Skeletal muscle tissue (tissue), 4 donors: ENCODE results near the gene IL5RA. TPM values are rescaled to one million over a fixed set of nuclear protein-coding genes. Genes with fewer than 3 reads are reported as not detected.

Experiments
- H3K27ac ChIP-seq: one replicate; pipeline ENCODE4 v1.7.0; 2013; ENCODE audit warnings: mild to moderate bottlenecking, low read depth, low read length, inconsistent platforms
- H3K27me3 ChIP-seq, 3 donors: one replicate each; pipeline ENCODE4 v1.7.0; 2013; ENCODE audit warnings: low read length in 3 of 3; ENCODE audit not compliant: control insufficient read depth in 3 of 3, insufficient read depth in 3 of 3
- H3K36me3 ChIP-seq, 3 donors: one replicate each; pipeline ENCODE4 v1.7.0; 2013; ENCODE audit warnings: low read length in 3 of 3; ENCODE audit not compliant: control insufficient read depth in 3 of 3, insufficient read depth in 3 of 3
- H3K4me1 ChIP-seq, 3 donors: one replicate each; pipeline ENCODE4 v1.7.0; 2013; ENCODE audit warnings: low read length in 3 of 3, mild to moderate bottlenecking in 3 of 3; ENCODE audit not compliant: control insufficient read depth in 3 of 3, insufficient read depth in 3 of 3
- H3K4me3 ChIP-seq, 3 donors: one replicate each; pipeline ENCODE4 v1.7.0; 2013; ENCODE audit warnings: low read length in 3 of 3
- H3K9ac ChIP-seq, 3 donors: one replicate each; pipeline ENCODE4 v1.7.0; 2013; ENCODE audit warnings: low read length in 3 of 3, mild to moderate bottlenecking in 3 of 3, moderate library complexity in 2 of 3, low read depth in 1 of 3
- H3K9me3 ChIP-seq, 3 donors: one replicate each; pipeline ENCODE4 v1.7.0; 2013; ENCODE audit warnings: low read length in 3 of 3; ENCODE audit not compliant: control insufficient read depth in 3 of 3
- total RNA-seq: library from RNA; depleted of rRNA; stranded (reverse); fragments of >200 nt; gene quantifications from one replicate; pipeline ENCODE4 v1.2.3, GENCODE V29; 2014
- donor health status: Osteomylitis.

The IL5RA gene
- total RNA-seq, 1 donor from 2014 or later = not detected

DNA sequence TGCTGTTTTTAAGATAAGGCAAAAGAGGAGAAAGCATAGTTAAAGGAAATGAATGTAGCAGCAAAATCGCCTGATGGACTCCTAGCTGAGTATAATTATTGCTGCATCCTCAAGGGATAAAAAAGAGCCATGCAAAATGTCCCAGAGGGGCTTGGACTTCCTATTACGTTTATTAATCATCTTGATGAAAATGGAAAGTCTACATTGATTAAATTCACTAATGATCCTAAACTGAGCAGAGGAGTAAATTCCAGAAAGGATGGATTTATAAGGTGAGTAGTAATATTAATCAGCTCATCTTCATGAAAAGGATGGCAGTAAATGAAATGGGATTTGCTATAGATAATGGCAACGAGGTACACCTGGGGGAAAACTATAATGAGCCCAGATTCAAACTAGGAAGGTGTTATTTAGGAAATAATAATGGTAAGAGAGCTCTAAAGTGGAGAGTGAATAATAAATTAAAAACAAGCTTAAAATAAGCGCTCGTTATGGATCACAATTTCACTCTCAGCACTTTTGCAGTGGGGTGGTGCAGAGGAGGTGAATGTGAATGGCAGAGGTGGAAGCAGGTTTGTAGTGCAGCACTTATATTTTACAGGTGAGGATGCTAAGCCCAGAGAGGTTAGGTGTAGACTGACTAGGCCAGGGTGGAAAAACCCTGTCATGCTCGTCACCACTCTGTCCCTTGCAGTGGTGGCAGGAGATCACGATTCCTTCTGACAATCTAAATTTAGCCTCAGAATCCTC, 22.3 kb downstream of the IL5RA start:
- no peak overlapping the region for H3K9ac ChIP-seq
- H3K9me3 ChIP-seq = no peaks in the 10 kb centered on the region
- no peak overlapping the region for H3K27ac ChIP-seq
- H3K27me3 ChIP-seq = no peaks in the 10 kb centered on the region
- no peaks in the 10 kb centered on the region for H3K36me3 ChIP-seq
- H3K4me1 ChIP-seq = peaks cover 0 to 3% (median 0%) of the 10 kb centered on the region in 3 donors
- no peak overlapping the region for H3K4me3 ChIP-seq

DNA sequence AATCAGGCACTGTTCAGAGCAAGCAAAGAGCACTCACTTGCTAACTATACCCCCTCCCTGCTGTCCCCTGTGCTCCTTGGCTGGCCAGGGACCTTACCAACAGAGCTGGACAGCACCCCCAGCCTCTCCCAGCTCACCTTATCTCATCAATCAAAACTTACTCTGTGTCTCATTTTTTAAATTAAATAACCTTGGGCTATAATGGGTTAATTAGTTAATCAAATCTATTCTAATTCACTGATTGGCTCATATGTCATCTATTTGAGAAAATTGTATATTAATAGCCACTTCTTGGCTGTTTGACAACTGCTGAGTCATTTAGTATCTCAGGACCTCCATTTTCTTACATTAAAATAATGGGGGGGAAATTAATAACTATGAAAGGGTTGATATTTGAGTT, 22.9 kb downstream of the IL5RA start:
- no peaks in the 10 kb centered on the region for H3K36me3 ChIP-seq
- H3K4me1 ChIP-seq = peaks cover 0 to 3% (median 0%) of the 10 kb centered on the region in 3 donors
- H3K9ac ChIP-seq = no peak overlapping the region
- no peaks in the 10 kb centered on the region for H3K9me3 ChIP-seq
- H3K27ac ChIP-seq = no peak overlapping the region
- H3K27me3 ChIP-seq = no peaks in the 10 kb centered on the region
- H3K4me3 ChIP-seq = no peak overlapping the region

DNA sequence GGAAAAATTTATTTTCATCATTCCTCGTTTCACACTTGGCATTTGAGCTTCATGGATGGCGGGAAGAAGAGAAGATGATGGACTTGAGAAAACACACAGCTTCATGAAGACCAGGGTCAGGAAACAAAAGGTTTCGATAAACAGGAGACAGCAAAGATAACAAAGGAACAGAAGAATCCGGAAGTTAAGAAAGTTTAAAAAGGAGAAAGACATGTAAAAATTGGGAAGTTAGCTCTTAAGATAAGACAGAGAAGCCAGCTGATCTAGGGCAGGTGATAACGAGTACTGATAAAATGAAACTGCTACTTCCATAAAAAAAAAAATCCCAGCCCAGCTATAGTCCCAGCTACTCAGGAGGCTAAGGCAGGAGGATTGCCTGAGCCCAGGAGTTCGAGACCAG, 23.9 kb downstream of the IL5RA start:
- Histone ChIP-seq H3K36me3 (no peaks in the 10 kb centered on the region), H3K9me3 (no peaks in the 10 kb centered on the region), H3K4me1 (peaks cover 0 to 3% (median 0%) of the 10 kb centered on the region in 3 donors), H3K9ac (no peak overlapping the region), H3K27ac (no peak overlapping the region), H3K27me3 (no peaks in the 10 kb centered on the region), H3K4me3 (no peak overlapping the region)

DNA sequence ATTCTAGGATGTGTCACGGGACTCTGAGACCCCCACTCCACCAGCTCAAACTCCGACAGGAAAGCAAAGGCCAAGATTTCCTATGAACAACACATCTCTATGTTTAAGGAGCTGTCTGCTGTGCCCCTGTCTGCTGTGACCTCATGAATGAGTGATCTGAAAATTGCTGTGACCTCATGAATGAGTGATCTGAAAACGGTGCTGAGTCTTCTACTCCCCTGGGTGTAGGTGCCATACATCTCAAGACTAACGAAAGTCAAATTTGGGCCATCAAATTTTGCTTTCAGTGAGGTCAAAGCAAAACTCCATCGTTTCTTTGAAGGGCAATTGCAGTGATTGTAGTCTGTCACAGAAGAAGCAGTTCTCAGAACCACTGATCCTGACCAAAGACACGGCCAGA, 24.4 kb downstream of the IL5RA start:
- Histone ChIP-seq H3K4me3 (no peak overlapping the region), H3K4me1 (peaks cover 0 to 3% (median 0%) of the 10 kb centered on the region in 3 donors), H3K9me3 (no peaks in the 10 kb centered on the region), H3K27me3 (no peaks in the 10 kb centered on the region), H3K36me3 (no peaks in the 10 kb centered on the region), H3K9ac (no peak overlapping the region), H3K27ac (no peak overlapping the region)

DNA sequence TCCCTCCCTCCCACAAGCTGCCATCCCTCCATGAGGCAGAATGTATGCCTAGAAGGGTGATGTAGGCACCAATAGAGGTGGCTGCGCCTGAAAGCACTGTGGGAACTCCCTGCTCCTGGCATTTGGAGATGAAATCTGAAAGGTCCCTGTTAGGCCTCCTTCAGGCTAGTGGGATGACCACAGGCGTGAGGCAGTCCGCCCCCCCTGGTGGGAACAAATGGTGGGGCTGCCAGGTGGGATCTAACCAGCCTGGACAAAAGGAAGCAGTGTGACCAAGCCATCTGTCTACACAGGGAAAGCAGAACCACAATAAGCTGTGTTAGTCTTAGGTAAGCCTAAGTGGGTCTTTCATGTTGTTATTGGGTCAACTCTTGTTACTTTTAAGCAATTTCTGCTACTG, 25.3 kb downstream of the IL5RA start:
- Histone ChIP-seq H3K27me3 (no peaks in the 10 kb centered on the region), H3K9me3 (no peaks in the 10 kb centered on the region), H3K36me3 (no peaks in the 10 kb centered on the region), H3K4me3 (no peak overlapping the region), H3K9ac (no peak overlapping the region), H3K27ac (no peak overlapping the region), H3K4me1 (peaks cover 0 to 3% (median 0%) of the 10 kb centered on the region in 3 donors)

DNA sequence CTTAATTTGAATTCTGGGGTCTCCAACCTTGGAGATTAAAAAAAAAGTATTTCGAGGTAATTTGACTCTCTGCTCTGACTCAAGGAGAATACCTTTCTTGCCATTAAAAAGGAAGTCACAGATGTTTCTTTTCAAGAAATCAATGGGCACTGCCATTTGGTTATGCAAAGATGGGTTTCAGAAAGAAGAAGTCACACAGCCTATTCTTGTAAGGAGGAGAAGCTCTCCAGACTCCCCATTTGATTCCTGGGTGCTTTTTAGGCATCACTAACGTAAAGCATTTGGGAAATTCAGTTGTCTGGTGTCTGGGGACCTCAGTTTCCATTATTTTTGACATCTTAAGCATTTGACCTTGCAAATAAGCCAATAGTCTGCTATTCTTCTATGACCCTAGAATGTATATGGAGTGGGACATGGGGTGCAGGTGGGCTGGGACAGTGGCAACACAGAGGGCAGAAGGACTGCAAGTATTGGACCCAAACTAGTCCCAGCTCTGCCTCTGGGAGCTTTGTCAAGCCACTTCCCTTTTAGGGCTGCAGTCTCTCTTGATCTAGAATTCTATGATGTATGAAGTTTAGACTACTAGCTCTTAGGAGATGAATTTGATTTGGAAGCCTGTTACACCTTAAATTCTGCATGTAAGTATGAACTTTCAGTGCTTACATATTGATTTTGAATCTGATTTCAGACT, 27.8 kb downstream of the IL5RA start:
- Histone ChIP-seq H3K9ac (no peak overlapping the region), H3K27ac (no peak overlapping the region), H3K4me1 (no peaks in the 10 kb centered on the region), H3K4me3 (no peak overlapping the region), H3K36me3 (no peaks in the 10 kb centered on the region), H3K9me3 (no peaks in the 10 kb centered on the region), H3K27me3 (no peaks in the 10 kb centered on the region)

DNA sequence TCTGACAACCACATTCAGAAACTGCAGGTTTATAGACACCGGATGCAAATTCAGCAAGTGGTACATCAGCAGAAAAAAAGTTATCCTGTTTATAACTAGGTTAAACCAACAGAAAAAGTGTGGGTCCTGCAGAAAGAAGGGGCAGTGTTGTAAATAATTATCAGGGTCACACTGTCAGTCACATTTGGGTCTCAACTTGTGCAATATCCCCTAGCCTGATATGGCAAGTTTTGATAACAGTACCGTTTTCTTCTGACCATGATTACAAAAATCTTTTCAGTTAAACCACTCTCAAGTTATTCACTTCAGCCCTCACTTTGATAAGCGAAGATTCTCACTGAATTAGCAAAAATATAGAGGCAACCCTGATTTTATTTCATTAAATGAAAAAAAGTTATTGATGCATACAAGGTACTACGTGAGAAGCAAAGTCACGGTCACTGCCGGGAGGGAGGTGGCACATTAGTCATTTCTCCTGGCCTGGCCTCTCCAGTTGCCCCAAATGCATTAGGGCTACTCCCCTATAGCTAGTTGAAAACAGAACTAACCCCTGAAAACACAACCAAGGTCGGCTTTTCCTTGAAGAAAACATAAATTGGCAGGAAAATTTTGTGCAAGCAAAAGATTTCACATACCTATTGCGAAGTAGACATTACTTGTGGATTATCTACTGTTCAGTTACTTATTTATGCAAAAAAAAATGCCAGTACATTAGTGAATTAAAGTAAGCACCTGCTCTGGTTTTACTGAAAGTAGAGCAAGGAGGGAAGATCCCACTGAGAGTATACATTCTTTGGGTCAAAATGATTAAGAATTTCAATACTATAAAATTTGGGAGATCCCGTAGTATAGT, 28.6 kb downstream of the IL5RA start:
- H3K4me3 ChIP-seq = no peak overlapping the region
- H3K9me3 ChIP-seq = no peaks in the 10 kb centered on the region
- no peaks in the 10 kb centered on the region for H3K27me3 ChIP-seq

DNA sequence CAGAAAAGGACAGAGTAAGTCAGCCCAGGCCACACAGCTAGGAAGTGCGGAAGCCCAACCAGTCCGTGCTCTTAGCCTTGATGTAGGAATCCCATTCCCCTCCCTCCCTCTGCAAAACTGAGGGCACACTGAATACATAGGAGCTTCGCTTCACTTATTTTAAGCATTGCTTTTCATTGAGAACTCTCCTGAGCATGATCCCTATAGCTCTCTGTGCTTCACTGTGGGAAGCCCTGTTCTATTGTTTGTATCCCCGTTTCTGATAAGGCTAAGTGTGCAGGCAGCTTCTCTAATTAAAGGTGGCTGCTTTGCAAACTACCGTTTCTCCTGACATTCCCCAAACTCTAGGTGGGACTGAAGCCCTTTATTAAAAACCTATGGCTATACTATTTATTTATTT, 29.9 kb downstream of the IL5RA start:
- Histone ChIP-seq H3K9me3 (no peaks in the 10 kb centered on the region), H3K4me3 (no peak overlapping the region), H3K36me3 (no peaks in the 10 kb centered on the region), H3K27ac (no peak overlapping the region), H3K27me3 (no peaks in the 10 kb centered on the region), H3K4me1 (no peaks in the 10 kb centered on the region), H3K9ac (no peak overlapping the region)

More for the DNA sequence above, 28.6 kb downstream of the IL5RA start:
- Histone ChIP-seq H3K9ac (no peak overlapping the region), H3K36me3 (no peaks in the 10 kb centered on the region), H3K4me1 (no peaks in the 10 kb centered on the region), H3K27ac (no peak overlapping the region)

DNA sequence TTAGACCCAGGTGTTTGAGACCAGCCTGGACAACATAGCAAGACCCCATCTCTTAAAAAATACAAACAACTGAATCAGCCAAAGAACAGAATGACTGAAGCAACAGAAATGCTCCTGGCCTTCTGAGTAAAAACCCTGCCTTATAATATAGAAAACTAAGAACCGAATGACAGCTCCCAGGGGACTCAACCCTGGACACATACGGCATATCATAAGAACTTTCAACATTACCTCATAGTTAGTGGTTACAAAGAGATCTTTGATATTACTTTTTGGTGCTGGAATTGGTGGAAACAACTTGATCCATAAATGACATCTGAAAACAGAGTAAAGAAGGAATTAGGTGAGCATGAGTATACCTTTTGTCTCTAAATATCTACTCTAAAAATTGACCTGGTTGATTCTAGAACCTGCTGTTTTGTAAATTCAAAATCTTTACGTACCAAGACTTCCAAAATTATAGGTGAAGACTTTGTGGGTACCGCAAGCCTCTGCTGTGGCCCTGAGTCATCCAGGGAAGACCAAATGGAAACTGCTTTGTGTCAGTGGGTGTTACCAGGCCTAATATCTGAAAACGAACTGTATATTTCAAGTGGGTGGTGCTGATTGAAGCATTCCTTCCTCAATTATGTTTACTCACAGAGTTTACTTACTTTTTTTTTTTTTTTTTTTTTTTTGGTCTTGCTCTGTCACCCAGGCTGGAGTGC, 35.5 kb downstream of the IL5RA start:
- H3K9me3 ChIP-seq = no peaks in the 10 kb centered on the region

More for the DNA sequence above, 35.5 kb downstream of the IL5RA start:
- no peaks in the 10 kb centered on the region for H3K36me3 ChIP-seq
- H3K27ac ChIP-seq = no peak overlapping the region
- no peaks in the 10 kb centered on the region for H3K4me1 ChIP-seq
- H3K27me3 ChIP-seq = no peaks in the 10 kb centered on the region
- no peak overlapping the region for H3K9ac ChIP-seq
- H3K4me3 ChIP-seq = no peak overlapping the region
